8988T (cell line): ENCODE measurements around the gene RTKN2.

Experiments used
- DNase-seq: peaks from one replicate; pipeline ENCODE4 v3.0.0; 2011

RTKN2 gene

DNA sequence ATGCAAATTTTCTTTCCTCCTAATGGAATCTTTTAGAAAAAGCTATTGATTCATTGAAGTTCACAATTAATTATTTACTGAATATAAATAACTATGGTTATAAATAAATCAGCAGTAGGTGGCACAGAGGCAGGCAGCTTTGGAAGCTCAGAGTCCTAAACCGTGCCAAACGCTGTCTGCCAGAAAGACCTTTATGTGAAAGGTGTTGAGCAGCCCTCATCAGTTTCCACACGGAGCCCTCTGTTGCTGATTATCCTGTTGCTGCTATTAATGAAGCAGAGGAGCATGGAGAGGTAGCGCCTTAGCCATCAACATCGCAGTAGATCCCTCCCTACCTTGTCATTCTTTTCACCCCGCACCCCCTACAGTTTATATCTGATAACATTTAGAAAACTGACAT is 51.0 kb downstream of the RTKN2 start:
- no peak for DNase-seq

DNA sequence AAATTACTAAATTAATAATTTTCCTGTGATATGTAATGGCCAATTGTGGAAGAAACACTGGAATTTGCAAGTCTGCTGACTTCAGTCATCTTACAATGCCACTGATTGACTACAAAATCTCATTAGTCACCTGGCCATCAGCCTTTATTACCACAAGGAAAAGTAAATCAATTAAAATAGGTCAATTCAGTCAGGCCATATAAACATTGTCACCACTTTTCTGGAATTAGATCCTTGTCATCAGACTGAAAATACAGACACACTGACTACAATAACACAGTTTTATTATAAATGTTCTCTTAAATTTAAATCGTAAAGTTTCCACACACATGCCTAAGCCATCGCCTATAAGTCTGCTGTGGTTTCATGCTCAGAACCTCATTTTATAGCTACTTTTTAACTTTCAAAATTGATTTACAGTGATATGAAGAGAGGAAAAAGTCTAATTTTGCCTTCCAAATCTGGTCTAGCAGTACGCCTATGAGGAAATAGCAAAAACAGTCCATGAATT is 54.2 kb downstream of the RTKN2 start:
- no peak for DNase-seq

DNA sequence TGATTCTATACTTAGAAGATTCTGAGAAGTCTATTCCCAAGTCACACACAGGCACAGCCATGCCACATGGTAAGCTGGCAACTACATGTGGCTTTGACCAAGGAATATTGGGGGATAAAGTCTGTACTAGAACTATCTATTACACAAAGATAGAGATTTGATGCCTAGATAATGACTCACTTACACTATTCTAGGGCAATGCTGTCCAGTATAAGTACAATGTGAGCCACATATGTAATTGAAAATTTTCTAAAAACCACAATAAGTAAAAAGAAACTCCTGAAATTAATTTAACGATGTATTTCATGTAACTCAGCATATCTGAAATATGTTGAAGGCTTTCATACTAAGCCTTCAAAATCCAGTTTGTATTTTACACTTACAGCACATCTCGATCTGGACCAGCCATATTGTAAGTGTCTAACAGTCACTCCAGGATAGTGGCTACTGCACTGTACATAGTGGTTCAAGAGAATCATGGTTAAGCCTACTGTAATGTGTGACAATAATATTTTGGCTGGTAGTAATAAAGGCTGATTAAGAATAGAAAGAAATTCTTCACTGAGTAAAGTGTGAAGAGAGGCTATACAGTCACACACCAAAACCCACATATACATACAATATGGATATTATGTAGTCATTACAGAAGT is 62.8 kb downstream of the RTKN2 start:
- DNase-seq: no peak

DNA sequence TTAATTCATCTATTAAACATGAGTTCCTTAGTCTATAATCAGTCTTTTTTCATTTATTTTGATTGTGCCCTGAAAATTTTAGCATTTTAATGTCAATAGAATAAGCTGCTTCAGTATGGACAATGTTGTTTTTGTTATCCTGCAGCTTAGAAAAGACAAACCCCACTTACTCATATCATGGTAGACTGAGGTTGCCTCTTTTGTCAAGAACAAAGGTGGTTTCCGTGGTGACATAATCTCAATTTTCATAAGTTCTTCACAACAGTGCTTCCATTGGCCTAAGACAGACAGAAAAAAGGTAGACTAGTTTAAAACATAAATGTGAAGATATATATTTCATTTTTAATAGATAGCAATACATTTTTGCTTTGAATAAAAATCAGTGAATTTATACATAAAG is 69.1 kb downstream of the RTKN2 start:
- no peak for DNase-seq

DNA sequence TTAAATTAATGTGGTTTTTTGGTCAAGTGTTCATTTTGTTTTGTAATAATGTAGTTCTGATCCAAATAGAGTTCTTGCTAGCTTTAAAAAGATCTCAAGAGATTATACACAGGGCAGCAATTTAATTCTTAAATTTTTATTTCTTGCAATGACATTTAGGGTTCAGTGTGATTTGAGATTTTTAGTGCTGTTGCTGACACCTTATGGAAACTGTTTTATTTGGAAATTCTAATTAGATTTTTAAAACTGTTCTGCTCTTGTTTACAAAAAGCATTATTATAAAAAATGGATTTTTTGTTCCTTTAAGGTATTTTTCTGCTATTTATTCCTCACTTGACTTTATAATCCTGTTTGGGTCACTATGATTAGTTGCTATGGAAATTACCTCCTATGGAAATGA is 72.1 kb downstream of the RTKN2 start:
- no peak for DNase-seq

DNA sequence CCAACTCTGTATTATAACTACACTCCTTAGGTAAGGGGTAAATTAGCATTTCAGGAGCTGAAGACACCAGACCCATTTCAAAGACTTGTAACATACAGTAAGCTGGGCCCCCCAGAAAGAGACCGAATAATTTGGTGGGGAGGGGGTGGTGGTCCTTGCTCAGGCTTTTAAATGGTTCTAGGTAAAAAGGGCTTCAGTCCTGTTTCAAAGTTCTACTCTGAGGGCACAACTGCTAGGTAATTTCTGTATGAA is 73.0 kb downstream of the RTKN2 start:
- DNase-seq: no peak

DNA sequence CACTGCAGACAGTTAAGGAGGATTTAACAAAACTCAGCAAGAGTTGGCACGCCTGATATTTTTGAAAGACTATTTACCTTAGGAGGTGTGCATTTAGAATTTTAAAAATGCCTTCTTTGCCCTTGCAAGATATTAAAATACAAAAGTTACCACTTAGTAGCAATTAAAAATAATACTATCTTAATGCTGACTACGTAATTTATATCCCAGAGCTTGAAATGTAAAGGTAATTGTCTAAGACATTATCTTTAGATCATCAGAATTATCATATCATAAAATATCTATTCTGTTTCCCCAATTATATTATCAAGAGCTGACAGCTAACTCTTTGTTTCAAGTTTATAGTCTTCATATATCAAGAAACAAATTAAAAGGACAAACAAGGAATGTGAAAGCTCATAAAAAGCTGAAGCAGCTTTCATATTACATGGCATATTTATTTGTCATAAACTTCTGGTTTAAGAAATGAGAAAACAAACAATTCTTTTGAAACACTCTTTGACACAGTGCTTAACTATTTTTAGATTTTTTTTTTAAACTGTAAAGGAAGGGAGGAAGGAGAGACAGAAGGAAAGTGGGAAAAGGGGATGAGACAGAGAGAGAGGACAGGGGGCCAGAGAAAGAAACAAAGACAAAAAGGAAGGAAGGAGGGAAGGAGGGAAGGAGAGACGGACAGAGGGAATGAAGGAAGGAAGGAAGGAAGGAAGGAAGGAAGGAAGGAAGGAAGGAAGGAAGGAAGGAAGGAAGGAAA is 73.5 kb downstream of the RTKN2 start:
- DNase-seq: no peak

DNA sequence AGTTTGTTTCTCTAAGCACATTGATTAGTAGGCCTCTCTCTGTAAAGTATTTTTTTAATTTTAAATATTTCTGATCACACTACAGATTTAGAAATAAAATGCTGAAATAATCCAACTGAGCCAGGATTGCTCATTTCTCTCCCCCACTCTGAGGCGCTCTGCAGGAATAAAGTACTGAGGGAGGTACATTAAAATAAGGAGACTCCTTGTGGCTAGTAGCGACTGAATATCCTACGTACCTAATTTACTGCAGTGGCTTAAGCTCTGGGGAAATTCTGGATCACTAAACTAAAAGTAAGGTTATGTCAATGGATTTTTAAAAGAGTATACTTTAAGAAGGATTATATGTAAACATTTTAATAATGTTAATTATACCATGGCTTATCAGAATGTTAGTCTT is 75.2 kb downstream of the RTKN2 start:
- no peak for DNase-seq

DNA sequence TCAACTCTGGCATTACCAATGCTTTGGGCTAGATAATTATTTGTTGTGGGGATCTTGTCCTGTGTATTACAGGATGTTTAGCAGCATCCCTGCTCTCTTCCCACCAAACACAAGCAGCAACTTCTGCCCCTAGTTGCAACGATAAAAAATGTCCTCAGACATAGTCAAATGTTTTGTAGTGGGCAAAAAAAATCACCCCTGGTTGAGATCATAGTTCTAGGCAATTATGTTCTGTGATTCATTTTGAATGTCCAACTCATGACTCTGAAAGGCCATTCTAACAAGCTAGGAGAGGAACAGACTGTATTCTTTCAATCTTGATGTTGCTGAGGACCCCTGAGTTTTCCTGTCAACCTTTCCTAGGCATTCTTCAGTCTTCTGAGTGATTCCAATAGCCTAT is 79.5 kb downstream of the RTKN2 start:
- no peak for DNase-seq

DNA sequence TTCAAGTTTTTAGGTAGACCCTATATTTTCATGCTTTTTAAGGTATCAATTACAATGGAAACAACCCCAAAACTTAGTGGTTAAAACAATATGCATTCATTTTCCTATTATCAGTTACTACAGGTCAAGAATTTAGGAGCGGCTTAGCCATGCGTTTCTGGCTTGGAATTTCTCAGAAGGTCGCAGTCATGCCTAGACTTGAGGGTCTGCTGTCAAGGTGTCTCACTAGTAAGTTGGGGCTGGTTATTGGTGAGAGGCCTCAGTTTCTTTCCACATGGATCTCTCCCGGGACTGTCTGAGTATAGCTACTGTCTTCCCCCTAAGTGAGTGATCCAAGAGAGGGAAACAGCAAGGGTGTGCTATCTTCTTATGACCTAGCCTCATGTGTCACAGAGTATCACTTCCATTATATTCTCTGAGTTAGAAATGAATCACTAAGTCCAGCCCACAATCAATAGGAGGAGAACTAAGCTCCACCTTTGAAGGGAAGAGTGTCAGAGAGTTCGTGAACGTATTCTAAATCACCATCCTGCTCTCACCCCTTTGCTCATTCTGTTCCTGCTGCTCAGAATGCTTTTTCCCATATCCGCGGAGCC is 80.5 kb downstream of the RTKN2 start:
- DNase-seq: no peak

DNA sequence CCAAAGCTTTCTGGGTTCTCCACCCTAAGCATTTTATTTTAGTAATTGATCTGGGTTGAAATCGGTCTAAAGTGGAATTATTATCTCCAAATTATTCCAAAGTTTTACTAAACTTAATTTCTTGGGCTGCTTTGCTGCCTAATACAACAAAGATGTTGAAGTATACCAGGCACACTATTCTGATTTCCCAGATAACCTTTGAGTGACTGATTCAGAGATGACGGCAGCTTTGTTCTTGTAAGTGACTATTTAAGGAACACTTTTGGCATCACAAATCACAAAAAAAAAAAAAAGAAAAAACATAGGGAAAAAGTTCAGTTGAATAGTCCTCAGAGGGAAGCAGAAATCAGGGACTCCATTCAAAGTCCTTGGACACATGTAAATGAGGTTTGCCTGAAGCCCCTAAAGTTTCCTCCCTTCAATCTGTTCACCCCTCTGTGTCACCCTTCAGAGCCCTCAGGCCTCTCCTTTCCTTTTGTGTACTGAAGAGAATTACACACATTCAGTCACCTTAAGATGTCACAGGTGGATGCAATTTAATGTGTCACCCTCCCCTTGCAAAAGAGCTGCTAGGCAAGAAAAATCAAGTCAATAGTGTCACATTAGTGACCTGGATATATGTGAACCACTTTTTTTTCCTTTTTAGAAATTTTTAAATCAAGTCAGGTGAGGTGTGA is 81.5 kb downstream of the RTKN2 start:
- no peak for DNase-seq

DNA sequence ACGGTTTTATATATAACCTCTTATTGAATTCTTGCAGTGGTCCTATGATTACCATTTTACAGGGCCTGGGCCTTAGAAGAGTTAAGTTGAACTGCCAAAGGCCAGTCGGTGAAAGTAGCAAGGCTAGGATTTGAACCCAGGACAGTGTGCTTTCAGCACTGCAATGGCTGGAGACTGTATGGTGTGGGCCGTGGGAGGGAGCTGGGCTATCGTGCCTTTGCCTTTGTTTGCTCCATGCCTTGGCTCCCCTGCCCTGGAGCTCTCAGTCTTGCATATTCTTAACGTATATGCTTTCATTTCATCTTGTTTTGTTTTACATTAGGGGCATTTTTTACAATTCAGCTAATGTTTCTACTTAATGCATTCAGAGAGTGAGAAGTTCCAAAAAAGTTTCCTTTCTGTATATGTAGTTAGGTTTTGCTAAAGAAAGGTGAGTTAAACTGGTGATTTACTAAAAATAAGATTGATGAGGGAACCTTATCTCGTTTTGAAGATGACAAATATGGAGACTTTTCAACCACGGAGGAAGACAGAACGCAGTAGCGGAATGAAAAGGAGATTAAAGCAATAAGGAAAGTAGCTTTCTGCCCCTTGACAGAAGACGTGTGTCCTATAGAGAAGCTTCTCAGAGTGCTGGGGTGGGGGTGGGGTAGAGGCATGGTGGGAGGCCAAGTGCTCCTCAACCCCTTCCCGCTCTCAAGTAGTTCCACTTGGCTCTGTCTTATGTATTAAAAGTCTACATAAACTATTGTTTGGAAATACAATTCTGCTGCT is 82.5 kb downstream of the RTKN2 start:
- DNase-seq: no peak

DNA sequence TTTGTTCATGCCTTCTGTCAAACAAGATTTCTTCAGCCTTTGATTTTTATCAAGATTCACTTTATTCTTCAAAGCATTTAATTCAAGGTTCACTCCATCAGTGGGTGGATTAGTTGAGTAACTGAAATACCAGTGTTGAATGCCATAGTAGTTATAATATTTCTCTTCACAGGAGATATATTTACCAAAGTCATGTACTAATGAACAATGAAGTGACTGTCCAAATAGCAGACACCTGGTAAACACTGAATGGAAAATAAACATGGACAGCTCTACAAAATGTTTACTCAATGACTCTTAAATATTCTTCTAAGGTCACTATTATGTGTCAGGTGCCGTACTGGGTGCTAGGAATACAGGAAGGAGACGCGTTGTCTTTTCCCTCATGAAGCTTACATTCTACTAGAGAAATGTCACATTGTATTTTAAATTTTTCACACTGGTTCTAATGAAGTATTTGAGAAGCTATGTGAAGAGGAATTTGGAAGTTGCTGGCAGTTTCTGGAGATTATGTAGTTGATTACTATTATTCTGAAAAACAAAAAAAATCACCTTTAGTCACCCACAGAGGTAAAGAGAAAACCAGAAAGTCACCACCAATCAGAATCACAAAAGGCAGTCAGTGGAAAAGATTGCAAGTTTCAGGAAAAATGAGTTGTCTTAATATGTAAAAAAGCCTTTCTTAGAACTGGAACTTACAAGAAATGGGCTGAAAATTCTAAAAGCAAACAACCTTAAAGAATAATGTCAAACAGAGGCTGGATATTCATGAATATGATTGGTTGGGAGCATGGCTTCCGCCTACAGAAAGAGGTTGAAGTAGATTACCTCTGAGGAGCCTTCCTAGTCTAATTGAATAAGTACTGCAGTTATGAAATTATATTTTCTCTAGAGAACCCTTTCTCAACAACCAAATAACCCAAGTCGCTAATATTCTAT is 84.5 kb downstream of the RTKN2 start:
- DNase-seq: no peak

DNA sequence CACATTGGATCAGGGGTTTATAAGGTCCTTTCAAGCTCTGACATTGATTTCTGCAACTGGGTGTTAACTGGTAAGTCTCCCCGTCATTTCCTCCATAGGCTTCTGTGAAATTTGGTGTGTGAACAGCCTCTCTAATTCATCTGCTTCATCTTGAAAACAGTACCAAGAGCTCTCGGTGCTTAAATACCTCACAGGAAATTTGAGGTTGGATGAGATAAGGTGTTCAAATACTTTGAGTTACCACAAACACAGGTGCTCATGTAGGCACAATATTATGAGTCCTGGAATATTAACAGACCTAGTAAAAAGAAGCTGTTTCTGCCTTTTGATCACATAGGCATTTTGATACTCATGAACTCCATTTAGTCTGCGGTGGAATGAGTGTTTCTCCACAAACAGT is 85.2 kb downstream of the RTKN2 start:
- DNase-seq: no peak

DNA sequence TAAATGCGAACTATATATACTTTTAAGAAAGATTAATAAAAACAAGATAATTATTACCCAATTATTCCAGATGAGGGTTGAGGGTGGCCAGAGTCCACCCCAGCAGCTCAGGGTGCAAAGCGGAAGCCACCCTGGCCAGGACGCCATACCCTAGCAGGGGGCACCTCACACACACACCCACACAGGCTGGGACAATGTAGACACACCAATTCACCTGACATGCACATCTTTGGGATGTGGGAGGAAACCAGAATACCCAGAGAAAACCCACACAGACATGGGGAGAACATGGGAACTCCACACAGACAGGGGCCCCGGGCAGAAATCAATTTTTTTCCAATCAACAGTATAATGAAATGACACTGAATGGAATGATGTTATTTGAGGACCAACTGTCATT is 86.0 kb downstream of the RTKN2 start:
- no peak for DNase-seq

DNA sequence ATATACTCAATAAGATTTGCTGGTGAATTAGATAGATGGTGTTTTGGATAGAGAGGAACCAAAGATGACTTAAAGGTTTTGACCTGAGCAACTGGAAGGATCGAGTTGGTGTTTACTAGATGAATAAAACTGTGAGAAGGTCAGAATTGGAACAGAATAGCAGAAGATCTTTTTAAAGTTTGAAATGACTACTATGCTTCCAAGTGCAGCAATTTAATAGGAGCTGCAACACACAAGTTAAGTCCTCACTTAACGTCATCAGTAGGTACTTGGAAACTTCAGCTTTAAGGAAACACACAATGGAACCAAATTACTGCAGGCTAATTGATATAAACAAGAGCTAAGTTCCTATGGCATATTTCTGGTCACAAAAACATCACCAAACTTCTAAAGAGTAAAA is 86.5 kb downstream of the RTKN2 start:
- DNase-seq: no peak

DNA sequence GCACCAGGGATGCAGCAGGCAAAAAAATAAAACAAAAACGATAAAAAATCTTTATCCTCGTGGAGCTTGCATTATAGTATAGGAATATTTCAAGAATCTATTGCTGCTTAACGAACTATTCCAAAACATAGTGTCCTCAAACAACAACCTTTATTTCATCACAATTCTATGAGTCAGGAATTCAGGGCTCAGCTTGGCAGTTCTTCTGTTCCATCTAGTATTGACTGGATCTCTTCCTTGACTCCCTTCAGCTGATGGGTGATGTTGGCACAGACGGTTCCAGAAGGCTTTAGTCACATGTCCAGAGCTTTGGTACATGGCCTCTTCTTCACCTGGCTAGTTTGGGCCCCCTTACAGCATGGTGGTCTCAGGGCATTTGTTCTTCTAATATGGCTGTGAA is 88.0 kb downstream of the RTKN2 start:
- DNase-seq: no peak

DNA sequence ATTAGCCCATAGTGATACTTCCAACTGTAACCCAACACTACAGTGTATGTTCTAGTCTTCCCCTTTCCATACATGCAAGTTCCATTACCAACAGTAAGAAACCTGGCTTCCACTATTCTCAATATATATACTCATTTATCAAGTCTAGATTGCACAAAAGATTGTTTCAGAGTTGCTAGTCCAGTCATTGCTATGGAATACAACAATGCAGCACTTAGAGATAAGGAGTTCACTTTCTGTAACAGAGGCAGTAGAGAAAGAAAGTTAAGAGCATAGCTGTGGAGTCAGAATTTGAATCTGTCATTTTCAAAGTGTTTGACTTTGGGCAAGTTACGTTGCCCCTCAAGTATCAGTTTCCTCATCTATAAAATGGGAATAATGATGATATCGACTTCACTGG is 90.1 kb downstream of the RTKN2 start:
- no peak for DNase-seq

DNA sequence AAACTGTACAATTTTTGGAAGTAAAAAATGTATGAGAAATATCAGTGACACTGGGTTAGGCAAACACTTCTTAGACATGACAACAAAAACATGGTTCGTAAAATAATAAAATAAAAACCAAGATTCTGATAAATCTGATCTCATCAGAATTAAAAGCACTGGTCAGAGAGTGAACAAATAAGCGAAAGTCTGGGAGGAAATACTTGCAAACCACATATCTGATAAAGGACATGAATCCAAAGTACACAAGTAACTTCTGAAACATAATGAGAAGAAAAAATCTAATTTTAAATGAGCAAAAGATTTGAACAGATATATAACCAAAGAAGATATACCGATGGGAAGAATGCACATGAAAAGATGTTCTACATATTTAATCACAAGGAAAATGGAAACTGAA is 91.5 kb downstream of the RTKN2 start:
- no peak for DNase-seq

DNA sequence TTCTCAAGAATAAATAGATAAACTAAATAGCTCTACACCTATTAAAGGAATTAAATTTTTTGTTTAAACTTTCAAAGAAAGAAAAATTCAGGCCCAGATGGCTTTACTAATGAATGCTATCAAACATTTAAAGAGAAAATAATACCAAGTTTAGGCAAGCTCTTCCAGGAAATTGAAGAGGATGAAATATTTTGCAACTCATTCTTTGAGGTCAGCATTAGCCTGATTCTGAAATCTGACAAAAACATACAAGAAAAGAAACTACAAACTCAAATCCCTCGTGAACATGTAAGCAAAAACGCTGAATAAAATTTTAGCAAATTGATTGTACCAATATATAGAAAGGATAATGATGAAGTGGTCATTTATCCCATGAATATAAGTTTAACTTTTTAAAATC is 93.4 kb downstream of the RTKN2 start:
- no peak for DNase-seq

DNA sequence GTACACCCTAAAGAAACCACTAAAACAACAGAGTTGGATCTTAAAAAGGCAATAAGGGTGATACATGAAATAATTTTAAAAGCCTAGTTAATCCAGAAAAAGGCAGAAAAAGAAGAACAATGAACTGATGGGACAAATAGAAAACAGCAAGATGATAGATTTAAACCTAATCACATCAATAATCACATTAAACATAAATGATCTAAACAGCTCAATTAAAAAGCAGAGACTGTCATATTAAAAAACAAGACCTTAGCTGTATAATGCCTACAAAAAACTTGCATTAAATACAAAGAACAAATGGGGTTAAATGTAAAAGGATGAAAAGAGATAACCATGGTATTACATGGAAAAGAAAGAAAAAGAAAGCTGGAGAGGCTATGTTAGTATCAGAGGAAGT is 96.2 kb downstream of the RTKN2 start:
- no peak for DNase-seq

DNA sequence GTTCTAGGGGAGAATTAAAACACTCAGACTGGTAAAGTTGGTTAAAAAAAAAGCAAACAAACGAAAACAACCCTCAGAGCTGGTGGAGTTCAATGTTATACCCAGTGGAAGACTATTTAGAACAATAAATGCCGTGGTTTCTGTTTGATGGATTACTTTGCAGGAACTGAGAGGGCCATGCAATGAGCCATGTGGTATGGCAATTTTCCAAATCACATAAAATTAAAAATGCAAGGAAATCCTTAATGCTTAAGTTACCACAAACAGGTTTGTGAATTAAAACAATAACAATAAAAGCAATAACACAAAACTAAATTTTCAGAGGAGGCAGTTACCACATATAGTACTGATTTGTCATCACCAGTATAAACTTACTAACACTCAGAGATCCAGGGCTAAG is 96.9 kb downstream of the RTKN2 start:
- DNase-seq: no peak
